Stimulated activated CD4-positive, alpha-beta T cell treated with anti-CD3 and anti-CD28 coated beads, Interleukin-1b, Interleukin-23, amount 100 ng/mL, for 24 hours (primary cell): Measurements from ENCODE around the gene CCN2.
A peak's percentile ranks its signal among the peaks of the same experiment; 100 is the strongest.
"Not testable (repeated sequence)": the region's sequence is repeated elsewhere in the genome, so short reads cannot be mapped to it uniquely, and the experiment has no call there.

Experiments
- DNase-seq, 4 experiments: peaks; one replicate each; pipeline ENCODE4 v3.0.0-alpha.2; 2020; ENCODE audit warnings: low read depth in 4 of 4, low spot score in 1 of 4

The CCN2 gene

GRCh38 chr6:131911951-131912350 lies 39.2 kb downstream of the CCN2 start:
- DNase-seq = no peak

DNA sequence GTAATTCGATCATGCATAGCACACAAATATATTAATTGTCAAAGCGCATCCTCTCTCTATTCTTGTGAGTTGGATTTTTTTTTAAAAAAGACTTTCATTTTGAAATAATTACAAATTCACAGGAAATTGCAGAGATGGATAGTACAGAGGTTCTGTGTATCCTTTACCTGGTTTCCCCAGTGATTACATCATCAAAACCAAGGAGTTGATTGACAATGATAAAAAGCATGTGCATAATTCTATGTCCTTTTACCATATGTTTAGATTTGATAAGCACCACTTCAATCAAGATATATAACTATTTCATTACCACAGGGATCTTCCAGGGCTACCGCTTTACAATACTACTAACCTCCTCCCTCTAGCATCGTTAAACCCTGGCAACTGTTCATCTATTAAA lies 40.2 kb downstream of the CCN2 start:
- DNase-seq = no peak

DNA sequence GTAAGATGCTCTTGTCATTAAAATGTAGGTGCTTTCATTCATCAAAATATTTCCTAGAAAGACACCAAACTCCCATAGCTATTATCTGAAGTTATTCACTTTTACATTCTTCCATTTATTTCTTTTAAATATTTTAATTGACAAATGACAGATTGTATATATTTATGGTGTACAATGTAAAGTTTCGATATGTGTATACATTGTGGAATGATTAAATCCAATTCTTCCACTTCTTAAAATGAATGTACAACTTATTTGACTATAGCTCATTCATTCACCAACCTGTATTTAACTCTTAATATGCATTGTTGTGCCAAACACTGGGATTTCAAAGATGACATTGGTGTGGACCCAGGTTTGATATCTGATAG lies 41.0 kb downstream of the CCN2 start:
- DNase-seq = no peak

DNA sequence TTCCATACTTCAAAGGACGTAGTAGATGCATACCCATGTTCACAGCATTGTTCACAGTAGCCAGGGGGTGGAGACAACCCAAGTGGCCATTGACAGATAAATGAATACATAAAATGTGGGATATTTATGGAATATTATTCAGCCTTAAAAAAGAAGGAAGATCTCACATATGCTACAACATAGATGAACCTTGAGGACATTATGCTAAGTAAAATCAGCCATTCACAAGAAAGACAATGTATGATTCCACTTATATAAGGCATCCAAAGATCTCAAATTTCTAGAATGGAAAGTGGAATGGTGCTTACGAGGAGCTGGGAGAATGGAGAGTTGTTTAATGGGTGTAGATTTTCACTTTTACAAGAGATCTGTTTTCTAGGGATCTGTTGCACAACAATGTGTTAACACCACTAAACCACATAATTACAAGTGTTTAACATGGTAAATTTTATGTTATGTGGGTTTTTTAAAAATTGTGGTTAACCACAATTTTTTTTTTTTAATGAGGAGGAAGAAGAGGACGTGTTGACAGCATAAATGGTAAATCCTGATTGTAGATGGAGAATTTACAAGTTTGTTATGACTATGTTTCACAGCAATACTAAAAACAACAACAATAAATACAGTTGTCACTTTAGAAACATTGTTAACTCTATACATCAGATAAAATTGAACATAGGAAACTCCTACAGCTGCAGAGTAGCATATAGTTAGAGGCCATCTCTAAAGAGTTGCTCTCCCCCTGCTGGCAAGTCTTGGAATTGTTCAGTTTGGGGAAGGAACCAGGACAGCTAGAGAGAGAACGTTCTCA lies 41.6 kb downstream of the CCN2 start:
- peak; percentile 50 to 65 (median 58) for DNase-seq

DNA sequence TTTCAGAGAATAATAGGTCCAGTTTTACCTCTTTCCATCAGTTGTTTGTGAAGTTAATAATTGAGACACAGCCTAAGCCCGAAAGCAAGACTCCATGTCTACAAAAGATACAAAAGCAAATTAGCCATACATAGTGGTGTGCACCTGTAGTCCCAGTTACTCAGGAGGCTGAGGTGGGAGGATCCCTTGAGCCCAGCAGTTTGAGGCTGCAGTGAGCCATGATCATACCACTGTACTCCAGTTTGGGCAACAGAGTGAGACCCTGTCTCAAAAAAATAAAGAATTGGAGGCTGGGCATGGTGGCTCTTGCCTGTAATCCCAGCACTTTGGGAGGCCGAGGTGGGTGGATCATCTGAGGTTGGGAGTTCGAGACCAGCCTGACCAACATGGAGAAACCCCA lies 42.4 kb downstream of the CCN2 start:
- not testable (repeated sequence) for DNase-seq

GRCh38 chr6:131903734-131904133 lies 47.4 kb downstream of the CCN2 start:
- not testable (repeated sequence) for DNase-seq

GRCh38 chr6:131901326-131901873 lies 49.8 kb downstream of the CCN2 start:
- not testable (repeated sequence) for DNase-seq

GRCh38 chr6:131900231-131900630 lies 50.9 kb downstream of the CCN2 start:
- DNase-seq = no peak

- no peak for DNase-seq
Measured at GRCh38 chr6:131898718-131899117, 52.5 kb downstream of the CCN2 start.
